Activated CD8-positive, alpha-beta memory T cell treated with anti-CD3 and anti-CD28 coated beads, Interleukin-2, amount 50 U/mL, for 24 hours (primary cell): ENCODE data around the gene MEMO1.
"Not testable (repeated sequence)": the region's sequence is repeated elsewhere in the genome, so short reads cannot be mapped to it uniquely, and the experiment has no call there.

Experiments
- DNase-seq: peaks from one replicate; pipeline ENCODE4 v3.0.0-alpha.2; 2020; ENCODE audit errors: extremely low read depth

The MEMO1 gene

GRCh38 chr2:32010670-32011484 lies at the start of gene MEMO1:
MEMO1 (minus strand) TSS chr2:32011008; CDS start chr2:32010247, 761 bp downstream.
- peak; percentile 83 for DNase-seq

- DNase-seq = no peak
These were observed 49.5 kb upstream of the MEMO1 start for GRCh38 chr2:32060266-32060665.

DNA sequence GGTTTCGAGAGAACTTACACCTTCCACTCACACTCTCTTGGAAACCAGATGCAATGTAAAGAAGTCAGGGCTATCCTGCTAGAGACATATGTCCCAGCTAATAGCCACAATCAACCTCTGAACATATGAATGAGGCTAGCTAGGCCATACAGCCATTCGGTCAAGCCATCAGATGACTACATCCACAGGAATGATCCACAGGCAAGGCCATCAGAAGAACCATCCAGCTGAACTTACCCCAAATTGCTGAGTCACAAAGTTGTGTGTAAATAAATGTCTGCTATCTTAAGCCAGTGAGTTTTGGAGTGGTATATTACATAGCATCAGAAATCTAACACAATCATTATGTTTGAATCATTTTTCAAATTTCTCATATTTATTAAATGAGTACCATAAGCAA lies 47.3 kb upstream of the MEMO1 start:
- DNase-seq = no peak

DNA sequence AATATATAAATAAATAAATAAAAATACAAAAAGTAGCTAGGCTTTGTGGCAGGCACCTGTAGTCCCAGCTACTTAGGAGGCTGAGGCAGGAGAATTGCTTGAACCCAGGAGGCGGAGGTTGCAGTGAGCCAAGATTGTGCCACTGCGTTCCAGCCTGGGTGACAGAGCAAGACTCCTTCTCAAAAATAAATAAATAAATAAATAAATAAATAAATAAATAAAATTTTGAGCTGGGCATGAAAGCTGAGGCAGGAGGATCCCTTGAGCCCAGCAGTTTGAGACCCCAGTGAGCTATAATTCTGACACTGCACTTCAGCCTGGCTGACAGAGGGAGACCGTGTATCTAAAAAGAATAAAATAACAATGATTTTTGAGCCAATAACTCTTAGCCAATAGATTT lies 43.8 kb upstream of the MEMO1 start:
- DNase-seq = not testable (repeated sequence)

GRCh38 chr2:32051836-32052439 lies 41.1 kb upstream of the MEMO1 start:
- no peak for DNase-seq

DNA sequence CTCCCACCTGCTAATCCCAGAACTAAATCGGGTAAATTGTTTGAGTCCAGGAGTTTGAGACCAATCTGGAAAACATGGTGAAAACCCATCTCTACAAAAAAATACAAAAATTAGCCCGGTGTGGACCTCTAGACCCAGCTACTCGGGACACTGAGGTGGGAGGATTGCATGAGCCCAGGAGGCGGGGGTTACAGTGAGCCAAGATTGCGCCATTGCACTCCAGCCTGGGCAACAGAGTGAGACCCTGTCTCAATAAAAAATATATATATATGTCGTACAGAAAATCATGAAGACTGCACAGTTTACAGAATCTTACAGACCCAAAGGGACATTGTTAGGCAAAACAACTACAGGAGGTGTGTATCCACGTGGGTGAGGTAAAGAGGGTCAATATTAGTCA lies 32.8 kb upstream of the MEMO1 start:
- DNase-seq = no peak

- peak; percentile 83 for DNase-seq
These were observed 28.8 kb upstream of the MEMO1 start, which contains the start of gene DPY30 for GRCh38 chr2:32039447-32040219. DPY30 (minus strand) TSS chr2:32039805; CDS start chr2:32039456, 349 bp downstream.

- DNase-seq = not testable (repeated sequence)
These were observed 23.5 kb upstream of the MEMO1 start for GRCh38 chr2:32034198-32034887.

- not testable (repeated sequence) for DNase-seq
These were observed 8.1 kb upstream of the MEMO1 start for GRCh38 chr2:32018789-32019482.

DNA sequence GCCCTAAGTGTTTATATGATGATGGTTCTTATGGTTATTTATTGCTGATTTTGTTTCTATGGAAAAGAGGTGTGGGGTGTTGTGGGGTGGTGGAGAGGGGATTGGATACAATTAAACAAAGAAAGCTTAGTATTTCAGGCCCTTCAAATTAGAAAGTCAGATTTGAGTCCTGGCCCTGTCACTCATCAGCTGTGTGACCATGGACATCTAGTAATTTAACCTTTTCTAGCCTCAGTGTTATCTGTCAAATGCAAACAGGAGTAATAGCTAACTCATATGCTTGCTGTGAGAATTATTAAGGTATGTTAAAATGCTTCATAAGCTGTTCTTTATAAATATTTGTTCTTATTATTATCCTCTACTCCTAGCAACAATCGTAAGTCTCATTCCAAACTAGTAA lies 2.1 kb upstream of the MEMO1 start:
- no peak for DNase-seq

- DNase-seq = no peak
These were observed 715 bp upstream of the MEMO1 start for GRCh38 chr2:32011485-32011960.

GRCh38 chr2:32010280-32010669 lies 533 bp downstream of the MEMO1 start:
- DNase-seq = peak; percentile 24

- no peak for DNase-seq
These were observed 1.1 kb downstream of the MEMO1 start for GRCh38 chr2:32009516-32010256.

DNA sequence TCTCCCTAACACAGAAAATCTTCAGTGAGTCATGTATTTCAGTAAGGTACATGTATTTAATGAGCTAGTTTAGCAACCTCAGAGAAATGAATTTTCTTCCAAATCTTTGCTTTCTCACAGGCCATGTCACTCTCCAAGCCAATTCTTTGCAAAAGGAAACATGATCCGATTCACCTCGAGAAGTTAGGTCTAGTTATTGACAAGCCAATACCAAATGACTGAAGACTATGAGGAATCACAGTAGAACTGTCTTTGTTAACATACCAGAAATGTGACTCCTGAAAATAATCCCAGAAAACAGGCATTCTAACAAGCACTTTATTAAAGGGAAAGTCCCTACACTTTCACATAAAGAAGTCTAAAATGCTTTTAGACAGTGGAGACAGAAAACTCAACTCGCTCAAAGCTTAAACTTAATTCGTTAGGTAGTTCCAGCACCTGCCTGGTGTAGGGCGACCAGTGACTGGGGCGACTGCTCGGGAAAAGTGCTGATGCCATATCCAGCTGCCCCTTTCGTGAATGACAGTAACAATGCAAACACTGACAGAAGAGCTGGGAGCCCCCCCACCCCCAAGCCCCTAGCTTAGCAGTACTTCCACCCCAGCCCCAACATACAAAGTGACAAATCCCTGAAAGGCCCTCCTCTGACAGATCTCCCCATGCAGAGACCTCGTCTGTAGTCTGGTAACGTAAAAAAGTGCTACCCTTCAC lies 1.8 kb downstream of the MEMO1 start:
- no peak for DNase-seq

DNA sequence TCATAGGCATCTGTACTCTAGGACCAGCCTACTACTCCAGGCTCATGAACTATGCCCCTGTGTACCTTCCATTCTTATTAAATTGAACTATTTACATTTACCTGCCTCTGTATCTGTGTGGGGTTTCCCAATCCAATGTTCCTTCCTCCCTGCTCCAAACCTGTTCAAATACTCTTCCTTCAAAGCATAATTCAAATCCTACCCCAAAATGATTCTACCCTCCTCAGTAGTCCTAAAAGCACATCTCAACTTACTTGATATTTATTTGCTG lies 3.8 kb downstream of the MEMO1 start:
- DNase-seq = no peak

GRCh38 chr2:32005371-32005976 lies 5.3 kb downstream of the MEMO1 start:
- DNase-seq = no peak

- no peak for DNase-seq
These were observed 7.0 kb downstream of the MEMO1 start for GRCh38 chr2:32003791-32004190.

DNA sequence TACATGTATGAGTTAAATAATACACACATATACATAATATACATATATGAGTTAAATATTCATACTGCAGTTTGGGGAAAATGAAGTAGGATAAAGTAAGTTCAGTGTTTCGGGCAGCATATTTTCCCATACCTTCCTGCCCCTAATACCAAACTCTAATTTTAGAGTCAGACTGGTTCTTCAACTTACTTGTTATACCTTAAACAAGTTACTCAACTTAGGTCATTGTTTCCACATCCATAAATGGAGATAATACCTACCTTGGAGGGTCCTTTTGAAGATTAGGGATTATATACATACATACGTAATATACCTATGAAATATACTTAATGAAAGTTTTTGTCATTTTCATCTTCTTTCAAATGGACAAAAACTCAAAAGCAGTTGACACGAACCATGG lies 8.4 kb downstream of the MEMO1 start:
- DNase-seq = no peak

GRCh38 chr2:31999438-31999837 lies 11.4 kb downstream of the MEMO1 start:
- DNase-seq = no peak
